GM23338 (cell line): ENCODE data around the gene AQP6. TPM values are rescaled to one million over a fixed set of nuclear protein-coding genes. Genes with fewer than 3 reads are reported as not detected.

Source experiments
- ATAC-seq: fragments of 200-7000 bp; cut with Tn5 transposase; 3 replicates; pipeline ENCODE4 v1.9.1; 2020
- DNase-seq: peaks from one replicate; pipeline ENCODE4 v3.0.0-alpha.2; 2015; ENCODE audit warnings: low spot score
- H2AFZ ChIP-seq: fragments of 200-600 bp; sonication (generic); 2 replicates; pipeline ENCODE4 v1.8.0; 2016; ENCODE audit warnings: antibody characterized with exemption, mild to moderate bottlenecking, moderate library complexity
- H3F3A ChIP-seq: fragments of 200-600 bp; sonication (generic); replicated peaks from 2 replicates; pipeline ENCODE4 v1.8.0; 2017; ENCODE audit warnings: antibody characterized with exemption, mixed run types, low read depth
- H3K27ac ChIP-seq: fragments of 200-600 bp; sonication (generic); 2 replicates; pipeline ENCODE4 v1.6.1; 2016; ENCODE audit warnings: low read depth
- H3K27me3 ChIP-seq: fragments of 200-600 bp; sonication (generic); 2 replicates; pipeline ENCODE4 v1.8.0; 2016; ENCODE audit warnings: mild to moderate bottlenecking, mixed run types, moderate library complexity; ENCODE audit not compliant: insufficient read depth
- H3K36me3 ChIP-seq: fragments of 200-600 bp; sonication (generic); 2 replicates; pipeline ENCODE4 v1.8.0; 2016; ENCODE audit warnings: mild to moderate bottlenecking; ENCODE audit not compliant: insufficient read depth
- H3K4me1 ChIP-seq: fragments of 200-600 bp; sonication (generic); 2 replicates; pipeline ENCODE4 v1.8.0; 2016; ENCODE audit warnings: mild to moderate bottlenecking, moderate library complexity; ENCODE audit not compliant: insufficient read depth
- H3K4me2 ChIP-seq: fragments of 200-600 bp; sonication (generic); 2 replicates; pipeline ENCODE4 v1.7.1; 2017; ENCODE audit warnings: mixed run types
- H3K4me3 ChIP-seq: fragments of 200-600 bp; sonication (generic); 2 replicates; pipeline ENCODE4 v1.6.1; 2016; ENCODE audit warnings: mixed run types
- H3K79me2 ChIP-seq: fragments of 200-600 bp; sonication (generic); replicated peaks from 2 replicates; pipeline ENCODE4 v1.8.0; 2017; ENCODE audit warnings: mild to moderate bottlenecking; ENCODE audit not compliant: insufficient read depth
- H3K9me2 ChIP-seq: fragments of 200-600 bp; sonication (generic); 2 replicates; pipeline ENCODE4 v1.8.0; 2017; ENCODE audit not compliant: insufficient read depth
- H4K20me1 ChIP-seq: fragments of 200-600 bp; sonication (generic); replicated peaks from 2 replicates; pipeline ENCODE4 v1.8.0; 2017; ENCODE audit warnings: mild to moderate bottlenecking; ENCODE audit not compliant: insufficient read depth
- H3K27ac Mint-ChIP-seq: 2 replicates; pipeline ENCODE4 v1.8.0; 2020; ENCODE audit warnings: inconsistent platforms, mild to moderate bottlenecking, moderate library complexity, mixed read lengths
- H3K27me3 Mint-ChIP-seq: 3 replicates; pipeline ENCODE4 v1.8.0; 2022; ENCODE audit warnings: low read depth, mild to moderate bottlenecking, moderate library complexity, mixed read lengths, inconsistent platforms; ENCODE audit not compliant: insufficient read depth, poor library complexity
- H3K36me3 Mint-ChIP-seq: 3 replicates; pipeline ENCODE4 v1.8.0; 2021; ENCODE audit warnings: low read depth, mild to moderate bottlenecking, inconsistent platforms, moderate library complexity, mixed read lengths
- H3K4me1 Mint-ChIP-seq: 3 replicates; pipeline ENCODE4 v1.8.0; 2020; ENCODE audit warnings: mild to moderate bottlenecking, inconsistent platforms, mixed read lengths
- H3K4me3 Mint-ChIP-seq: 3 replicates; pipeline ENCODE4 v1.8.0; 2021; ENCODE audit warnings: moderate library complexity, mild to moderate bottlenecking, inconsistent platforms, mixed read lengths
- H3K9me3 Mint-ChIP-seq: 3 replicates; pipeline ENCODE4 v1.8.0; 2020; ENCODE audit warnings: moderate library complexity, mild to moderate bottlenecking, inconsistent platforms, mixed read lengths
- CREB1 ChIP-seq: fragments of 250-450 bp; sonication (Bioruptor Pico); IDR thresholded peaks from 2 replicates; pipeline ENCODE4 v1.5.0; 2020; ENCODE audit warnings: low read depth, mild to moderate bottlenecking, moderate library complexity
- ETS1 ChIP-seq: IDR thresholded peaks from 2 replicates; pipeline ENCODE4 v1.6.1; 2016; ENCODE audit warnings: antibody characterized with exemption
- EZH2 ChIP-seq: fragments of 200-600 bp; sonication (generic); IDR thresholded peaks from one replicate; pipeline ENCODE4 v1.8.0; 2017; ENCODE audit warnings: antibody characterized with exemption, mild to moderate bottlenecking, low read depth; ENCODE audit not compliant: unreplicated experiment
- EZH2phosphoT487 ChIP-seq: fragments of 200-600 bp; sonication (generic); IDR thresholded peaks from one replicate; pipeline ENCODE4 v1.8.1; 2018; ENCODE audit warnings: antibody characterized with exemption; ENCODE audit not compliant: unreplicated experiment
- JUNB ChIP-seq: IDR thresholded peaks from one replicate; pipeline ENCODE4 v1.6.1; 2016; ENCODE audit warnings: antibody characterized with exemption; ENCODE audit not compliant: unreplicated experiment
- NANOG ChIP-seq: IDR thresholded peaks from 2 replicates; pipeline ENCODE4 v1.6.1; 2016; ENCODE audit warnings: antibody characterized with exemption, borderline replicate concordance
- POLR2AphosphoS5 ChIP-seq: IDR thresholded peaks from 2 replicates; pipeline ENCODE4 v1.6.1; 2016; ENCODE audit warnings: antibody characterized with exemption, low read depth
- REST ChIP-seq: IDR thresholded peaks from one replicate; pipeline ENCODE4 v1.6.1; 2018; ENCODE audit warnings: antibody characterized with exemption; ENCODE audit not compliant: unreplicated experiment
- STAT1 ChIP-seq: IDR thresholded peaks from one replicate; pipeline ENCODE4 v1.6.1; 2016; ENCODE audit warnings: antibody characterized with exemption; ENCODE audit not compliant: unreplicated experiment
- ZNF114 ChIP-seq: fragments of 250-450 bp; sonication (Bioruptor Pico); IDR thresholded peaks from 2 replicates; pipeline ENCODE4 v1.5.0; 2020; ENCODE audit warnings: mild to moderate bottlenecking, moderate library complexity
- ZNF331 ChIP-seq: fragments of 250-450 bp; sonication (Bioruptor Pico); IDR thresholded peaks from 2 replicates; pipeline ENCODE4 v1.5.0; 2020; ENCODE audit warnings: low read depth, mild to moderate bottlenecking, moderate library complexity
- polyA plus RNA-seq: library from polyadenylated mRNA; unstranded; fragments of >200 nt; fragmentation: Nextera tagmentation; extraction: Ambion mirVana; gene quantifications from 2 replicates; pipeline ENCODE4 v1.2.1, GENCODE V29; 2016
- total RNA-seq: library from RNA; depleted of rRNA; stranded (reverse); fragments of >200 nt; shearing (Covaris generic); gene quantifications from 2 replicates; pipeline ENCODE4 v1.2.3, GENCODE V29; 2014

Gene AQP6
- total and polyA plus RNA-seq, 2 experiments from 2014 or later = 0.08 TPM; not detected in 1

DNA sequence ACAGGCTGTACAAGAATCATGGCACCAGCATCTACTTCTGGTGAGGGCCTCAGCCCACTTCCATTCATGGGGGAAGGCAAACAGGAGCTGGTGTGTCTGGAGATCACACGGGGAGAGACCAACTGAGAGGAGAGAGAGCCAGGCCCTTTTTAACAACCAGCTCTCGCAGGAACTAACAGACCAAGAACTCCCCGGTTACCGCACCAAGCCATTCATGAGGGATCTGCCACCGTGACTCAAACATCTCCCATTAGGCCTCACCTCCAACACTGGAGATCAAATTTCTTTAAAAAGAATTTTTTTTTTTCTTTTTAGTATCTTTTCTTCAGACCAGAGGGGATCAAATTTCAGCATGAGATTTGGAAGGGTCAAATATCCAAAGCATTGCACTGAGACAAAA is 39.0 kb upstream of the AQP6 start:
- H3K27ac ChIP-seq = no peak overlapping the region
- no peaks in the 10 kb centered on the region for H4K20me1 ChIP-seq
- H3K27me3 Mint-ChIP-seq = no peaks in the 10 kb centered on the region
- no peaks in the 10 kb centered on the region for H3K36me3 ChIP-seq
- H3K27me3 ChIP-seq = no peaks in the 10 kb centered on the region
- H3K4me3 Mint-ChIP-seq = no peak overlapping the region
- no peak overlapping the region for H3K4me3 ChIP-seq
- 0 out of 2 replicates have a peak, but pooled peaks cover 3% of the 10 kb centered on the region for H3K4me1 ChIP-seq
- no peak for TF ChIP-seq EZH2
- TF ChIP-seq EZH2phosphoT487 = no peak
- TF ChIP-seq ETS1 = no peak
- no peaks in the 10 kb centered on the region for H3K36me3 Mint-ChIP-seq
- H3K4me1 Mint-ChIP-seq = peaks cover 4% of the 10 kb centered on the region; the same call in 2 of the 3 replicates
- H3K9me2 ChIP-seq = 0 out of 2 replicates have a peak, but pooled peaks cover 3% of the 10 kb centered on the region
- no peaks in the 10 kb centered on the region for H3F3A ChIP-seq
- no peaks in the 10 kb centered on the region for H3K79me2 ChIP-seq
- H3K27ac Mint-ChIP-seq = no peak overlapping the region
- no peak for DNase-seq
- no peak; the same call in 1 of the 3 replicates for ATAC-seq
- H3K9me3 Mint-ChIP-seq = no peaks in the 10 kb centered on the region
- no peak overlapping the region for H3K4me2 ChIP-seq
- H2AFZ ChIP-seq = peak overlapping the region; percentile 38; the same call in 1 of the 2 replicates

- no peaks in the 10 kb centered on the region for H3K36me3 ChIP-seq
- H3K4me1 ChIP-seq = 0 out of 2 replicates have a peak, but pooled peaks cover 3% of the 10 kb centered on the region
- no peak overlapping the region for H3K27ac ChIP-seq
- H3K4me1 Mint-ChIP-seq = peaks cover 4% of the 10 kb centered on the region; the same call in 2 of the 3 replicates
- no peaks in the 10 kb centered on the region for H3F3A ChIP-seq
- H3K79me2 ChIP-seq = no peaks in the 10 kb centered on the region
- H3K36me3 Mint-ChIP-seq = no peaks in the 10 kb centered on the region
- no peak overlapping the region for H3K27ac Mint-ChIP-seq
- ATAC-seq (no peak), DNase-seq (no peak)
- 0 out of 2 replicates have a peak, but pooled peaks cover 3% of the 10 kb centered on the region for H3K9me2 ChIP-seq
- H3K9me3 Mint-ChIP-seq = no peaks in the 10 kb centered on the region
- no peaks in the 10 kb centered on the region for H4K20me1 ChIP-seq
- no peak overlapping the region for H3K4me3 ChIP-seq
- no peak overlapping the region for H3K4me3 Mint-ChIP-seq
- no peaks in the 10 kb centered on the region for H3K27me3 ChIP-seq
- no peak overlapping the region for H3K4me2 ChIP-seq
- H2AFZ ChIP-seq = no peak overlapping the region
- no peaks in the 10 kb centered on the region for H3K27me3 Mint-ChIP-seq
- no peak for TF ChIP-seq ZNF331 (CRISPR knock-in tag)
- no peak for TF ChIP-seq REST
- no peak for TF ChIP-seq ETS1
- no peak for TF ChIP-seq JUNB
- TF ChIP-seq POLR2AphosphoS5 = no peak
- TF ChIP-seq STAT1 = no peak
- TF ChIP-seq EZH2phosphoT487 = no peak
- TF ChIP-seq CREB1 = no peak
- TF ChIP-seq ZNF114 (CRISPR knock-in tag) = no peak
- TF ChIP-seq NANOG = no peak
Measured at GRCh38 chr12:49934505-49934904, 38.2 kb upstream of the AQP6 start.
